Neural progenitor cell (in vitro differentiated cells): ENCODE data around the gene BBS4. TPM values are rescaled to one million over a fixed set of nuclear protein-coding genes. Genes with fewer than 3 reads are reported as not detected.

Experiments
- DNase-seq: peaks from one replicate; pipeline ENCODE4 v3.0.0-alpha.2; 2016; ENCODE audit warnings: low spot score
- H2AFZ ChIP-seq: fragments of 200-600 bp; sonication (generic); replicated peaks from 2 replicates; pipeline ENCODE4 v1.6.1; 2016; ENCODE audit warnings: antibody characterized with exemption
- H3F3A ChIP-seq: fragments of 200-600 bp; sonication (generic); 2 replicates; pipeline ENCODE4 v1.6.1; 2016; ENCODE audit warnings: antibody characterized with exemption, low read depth
- H3K27ac ChIP-seq: fragments of 200-600 bp; sonication (generic); 2 replicates; pipeline ENCODE4 v1.5.1; 2016; ENCODE audit warnings: mild to moderate bottlenecking
- H3K27me3 ChIP-seq: fragments of 200-600 bp; sonication (generic); 2 replicates; pipeline ENCODE4 v1.6.1; 2016; ENCODE audit warnings: mild to moderate bottlenecking, moderate library complexity
- H3K36me3 ChIP-seq: fragments of 200-600 bp; sonication (generic); 2 replicates; pipeline ENCODE4 v1.5.1; 2016
- H3K4me1 ChIP-seq: fragments of 200-600 bp; sonication (generic); 2 replicates; pipeline ENCODE4 v1.6.1; 2016; ENCODE audit warnings: mixed run types
- H3K4me2 ChIP-seq: fragments of 200-600 bp; sonication (generic); 2 replicates; pipeline ENCODE4 v1.6.1; 2016
- H3K4me3 ChIP-seq: fragments of 200-600 bp; sonication (generic); 2 replicates; pipeline ENCODE4 v1.5.1; 2016
- H3K79me2 ChIP-seq: fragments of 200-600 bp; sonication (generic); 2 replicates; pipeline ENCODE4 v1.6.1; 2016; ENCODE audit warnings: low read depth
- H3K9ac ChIP-seq: fragments of 200-600 bp; sonication (generic); 2 replicates; pipeline ENCODE4 v1.6.1; 2016
- H3K9me3 ChIP-seq: fragments of 200-600 bp; sonication (generic); 2 replicates; pipeline ENCODE4 v1.5.1; 2016; ENCODE audit warnings: low read depth
- H4K20me1 ChIP-seq: fragments of 200-600 bp; sonication (generic); 2 replicates; pipeline ENCODE4 v1.6.1; 2016; ENCODE audit warnings: low read depth
- H3K27ac Mint-ChIP-seq: 3 replicates; pipeline ENCODE4 v1.8.0; 2021; ENCODE audit warnings: mixed read lengths
- H3K27me3 Mint-ChIP-seq: 2 replicates; pipeline ENCODE4 v1.8.0; 2022; ENCODE audit warnings: low read depth, mild to moderate bottlenecking, inconsistent platforms, moderate library complexity, mixed read lengths; ENCODE audit not compliant: insufficient read depth
- H3K36me3 Mint-ChIP-seq: 3 replicates; pipeline ENCODE4 v1.8.0; 2021; ENCODE audit warnings: mixed read lengths
- H3K4me1 Mint-ChIP-seq: 3 replicates; pipeline ENCODE4 v1.8.0; 2021; ENCODE audit warnings: mixed read lengths
- H3K4me3 Mint-ChIP-seq: 3 replicates; pipeline ENCODE4 v1.8.0; 2021; ENCODE audit warnings: mild to moderate bottlenecking, moderate library complexity, mixed read lengths
- H3K9me3 Mint-ChIP-seq: 3 replicates; pipeline ENCODE4 v1.8.0; 2020; ENCODE audit warnings: mixed read lengths
- CTCF ChIP-seq: fragments of 200-600 bp; sonication (generic); IDR thresholded peaks from 2 replicates; pipeline ENCODE4 v1.5.1; 2017; ENCODE audit warnings: antibody characterized with exemption, mild to moderate bottlenecking
- EZH2 ChIP-seq: fragments of 200-600 bp; sonication (generic); IDR thresholded peaks from 2 replicates; pipeline ENCODE4 v1.6.1; 2017; ENCODE audit warnings: antibody characterized with exemption, mild to moderate bottlenecking, moderate library complexity
- EZH2phosphoT487 ChIP-seq: fragments of 200-600 bp; sonication (generic); IDR thresholded peaks from 2 replicates; pipeline ENCODE4 v1.6.1; 2017; ENCODE audit warnings: antibody characterized with exemption
- total RNA-seq: library from RNA; depleted of rRNA; stranded (reverse); fragments of >200 nt; gene quantifications from 2 replicates; pipeline ENCODE4 v1.2.3, GENCODE V29; 2015; ENCODE audit warnings: low replicate concordance

BBS4 gene
- total RNA-seq, 1 donor from 2014 or later = 57.5 TPM

GRCh38 chr15:72733941-72734738 lies 48.1 kb downstream of the BBS4 start:
- Histone ChIP-seq H3K4me1 (no peaks in the 10 kb centered on the region), H3K27ac (no peak overlapping the region), H3F3A (no peaks in the 10 kb centered on the region), H3K27me3 (no peaks in the 10 kb centered on the region), H3K9me3 (no peaks in the 10 kb centered on the region), H3K9ac (no peak overlapping the region), H3K4me3 (no peak overlapping the region), H4K20me1 (no peaks in the 10 kb centered on the region), H3K4me2 (no peak overlapping the region), H3K36me3 (peaks cover 5% of the 10 kb centered on the region), H2AFZ (no peak overlapping the region), H3K79me2 (no peaks in the 10 kb centered on the region)
- Mint-ChIP-seq H3K9me3 (no peaks in the 10 kb centered on the region), H3K4me3 (no peak overlapping the region), H3K27me3 (no peaks in the 10 kb centered on the region), H3K36me3 (peaks cover 29% of the 10 kb centered on the region), H3K4me1 (no peaks in the 10 kb centered on the region), H3K27ac (no peak overlapping the region)
- no peak for TF ChIP-seq CTCF
- no peak for TF ChIP-seq EZH2
- no peak for TF ChIP-seq EZH2phosphoT487
- DNase-seq = no peak

GRCh38 chr15:72735111-72735510 lies 49.1 kb downstream of the BBS4 start:
- no peaks in the 10 kb centered on the region for H3K4me1 ChIP-seq
- H3K36me3 Mint-ChIP-seq = peaks cover 30% of the 10 kb centered on the region
- no peak overlapping the region for H2AFZ ChIP-seq
- no peak overlapping the region for H3K9ac ChIP-seq
- no peaks in the 10 kb centered on the region for H3F3A ChIP-seq
- no peak overlapping the region for H3K27ac ChIP-seq
- H3K27ac Mint-ChIP-seq = no peak overlapping the region
- no peaks in the 10 kb centered on the region for H3K9me3 ChIP-seq
- H3K4me2 ChIP-seq = no peak overlapping the region
- no peak overlapping the region for H3K4me3 Mint-ChIP-seq
- peaks cover 5% of the 10 kb centered on the region for H3K36me3 ChIP-seq
- no peaks in the 10 kb centered on the region for H3K27me3 ChIP-seq
- no peak for DNase-seq
- no peaks in the 10 kb centered on the region for H3K79me2 ChIP-seq
- H3K9me3 Mint-ChIP-seq = no peaks in the 10 kb centered on the region
- no peaks in the 10 kb centered on the region for H3K27me3 Mint-ChIP-seq
- H3K4me1 Mint-ChIP-seq = no peaks in the 10 kb centered on the region
- no peak for TF ChIP-seq CTCF
- H3K4me3 ChIP-seq = no peak overlapping the region
- no peaks in the 10 kb centered on the region for H4K20me1 ChIP-seq

GRCh38 chr15:72737061-72737460 lies 51.1 kb downstream of the BBS4 start:
- peaks cover 36% of the 10 kb centered on the region for H3K36me3 Mint-ChIP-seq
- peaks cover 11% of the 10 kb centered on the region for H3K36me3 ChIP-seq
- no peaks in the 10 kb centered on the region for H4K20me1 ChIP-seq
- TF ChIP-seq CTCF (no peak), EZH2 (no peak), EZH2phosphoT487 (no peak)
- DNase-seq = no peak
- no peak overlapping the region for H2AFZ ChIP-seq
- H3K4me1 ChIP-seq = no peaks in the 10 kb centered on the region
- H3K27ac Mint-ChIP-seq = no peak overlapping the region
- H3K27me3 Mint-ChIP-seq = no peaks in the 10 kb centered on the region
- no peak overlapping the region for H3K27ac ChIP-seq
- no peak overlapping the region for H3K4me3 ChIP-seq
- no peaks in the 10 kb centered on the region for H3K4me1 Mint-ChIP-seq
- H3K9ac ChIP-seq = no peak overlapping the region
- no peaks in the 10 kb centered on the region for H3K9me3 ChIP-seq
- H3F3A ChIP-seq = no peaks in the 10 kb centered on the region
- H3K9me3 Mint-ChIP-seq = no peaks in the 10 kb centered on the region
- no peaks in the 10 kb centered on the region for H3K79me2 ChIP-seq
- no peak overlapping the region for H3K4me2 ChIP-seq
- H3K27me3 ChIP-seq = no peaks in the 10 kb centered on the region
- no peak overlapping the region for H3K4me3 Mint-ChIP-seq
